ENCODE measurements around the gene RAB42.
"Not testable (repeated sequence)": the region's sequence is repeated elsewhere in the genome, so short reads cannot be mapped to it uniquely, and the experiment has no call there.

RAB42 gene

GRCh38 chr1:28586585-28587391, 5.3 kb upstream of the RAB42 start:
- not testable (repeated sequence) for DNase-seq

- DNase-seq: no peak
Measured at GRCh38 chr1:28592321-28593071, 431 bp downstream of the RAB42 start.

- not testable (repeated sequence) for DNase-seq
Measured at GRCh38 chr1:28593988-28594356, 1.9 kb downstream of the RAB42 start.

- not testable (repeated sequence) for DNase-seq
Measured at GRCh38 chr1:28594686-28595411, 2.8 kb downstream of the RAB42 start.

GRCh38 chr1:28595412-28596191, 3.5 kb downstream of the RAB42 start:
- no peak for DNase-seq

- DNase-seq: not testable (repeated sequence)
Measured at GRCh38 chr1:28596276-28596675, 4.2 kb downstream of the RAB42 start.

GRCh38 chr1:28601696-28602095, 9.6 kb downstream of the RAB42 start:
- no peak for DNase-seq

GRCh38 chr1:28602536-28603439, 10.7 kb downstream of the RAB42 start:
- peak in 1 of 2 donors; percentile 47 for DNase-seq

GRCh38 chr1:28604411-28604810, 12.3 kb downstream of the RAB42 start:
- DNase-seq: no peak

GRCh38 chr1:28604962-28605361, 12.9 kb downstream of the RAB42 start:
- DNase-seq: no peak

- no peak for DNase-seq
Measured at GRCh38 chr1:28606771-28607170, 14.7 kb downstream of the RAB42 start.

- no peak for DNase-seq
Measured at GRCh38 chr1:28613175-28613574, 21.1 kb downstream of the RAB42 start.

- no peak for DNase-seq
Measured at GRCh38 chr1:28631713-28632112, 39.6 kb downstream of the RAB42 start.

GRCh38 chr1:28632560-28632959, 40.5 kb downstream of the RAB42 start:
- DNase-seq: no peak

GRCh38 chr1:28640766-28641165, 48.7 kb downstream of the RAB42 start:
- peak; percentile 49 to 63 for DNase-seq

GRCh38 chr1:28642056-28642846, 50.2 kb downstream of the RAB42 start:
- no peak for DNase-seq

GRCh38 chr1:28642847-28643635, 51.0 kb downstream of the RAB42 start, which contains the start of gene TAF12:
TSS of gene TAF12 (minus strand) at chr1:28643067. CDS start at chr1:28622081, 20,986 bp downstream.
- peak; percentile 97 for DNase-seq

- no peak for DNase-seq
Measured at GRCh38 chr1:28644494-28644893, 52.4 kb downstream of the RAB42 start.
